PC-3 (cell line): Measurements from ENCODE around the gene FZD8.

ENCODE experiments used
- EZH2 ChIP-seq: fragments of 300-600 bp; sonication (generic); IDR thresholded peaks from one replicate; pipeline ENCODE4 v1.6.1; 2017; ENCODE audit warnings: antibody characterized with exemption, mild to moderate bottlenecking, low read length; ENCODE audit not compliant: unreplicated experiment
- TF ChIP-seq, protein P1 (sequence below): fragments of 300-600 bp; sonication (generic); conservative IDR thresholded peaks from 2 replicates; pipeline ENCODE4 v1.5.1; 2017; ENCODE audit warnings: antibody characterized with exemption, low read depth, mild to moderate bottlenecking, low read length

DNA sequence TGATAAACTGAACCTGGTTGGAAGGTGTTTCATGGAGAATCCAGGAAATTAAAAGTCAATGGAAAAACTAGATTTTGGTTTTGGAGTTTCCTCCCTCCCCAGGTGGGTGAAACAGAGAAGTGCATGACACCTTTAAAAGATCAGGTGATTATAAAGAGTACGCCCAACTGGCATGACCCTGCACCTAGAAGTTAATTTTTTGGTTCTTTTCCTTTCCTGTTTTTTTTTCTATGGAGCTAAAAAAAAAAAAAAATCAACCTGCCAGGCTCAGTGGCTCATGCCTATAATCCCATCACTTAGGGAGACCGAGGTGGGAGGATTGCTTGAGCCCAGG, 29.0 kb downstream of the FZD8 start:
- TF ChIP-seq, protein P1, sequence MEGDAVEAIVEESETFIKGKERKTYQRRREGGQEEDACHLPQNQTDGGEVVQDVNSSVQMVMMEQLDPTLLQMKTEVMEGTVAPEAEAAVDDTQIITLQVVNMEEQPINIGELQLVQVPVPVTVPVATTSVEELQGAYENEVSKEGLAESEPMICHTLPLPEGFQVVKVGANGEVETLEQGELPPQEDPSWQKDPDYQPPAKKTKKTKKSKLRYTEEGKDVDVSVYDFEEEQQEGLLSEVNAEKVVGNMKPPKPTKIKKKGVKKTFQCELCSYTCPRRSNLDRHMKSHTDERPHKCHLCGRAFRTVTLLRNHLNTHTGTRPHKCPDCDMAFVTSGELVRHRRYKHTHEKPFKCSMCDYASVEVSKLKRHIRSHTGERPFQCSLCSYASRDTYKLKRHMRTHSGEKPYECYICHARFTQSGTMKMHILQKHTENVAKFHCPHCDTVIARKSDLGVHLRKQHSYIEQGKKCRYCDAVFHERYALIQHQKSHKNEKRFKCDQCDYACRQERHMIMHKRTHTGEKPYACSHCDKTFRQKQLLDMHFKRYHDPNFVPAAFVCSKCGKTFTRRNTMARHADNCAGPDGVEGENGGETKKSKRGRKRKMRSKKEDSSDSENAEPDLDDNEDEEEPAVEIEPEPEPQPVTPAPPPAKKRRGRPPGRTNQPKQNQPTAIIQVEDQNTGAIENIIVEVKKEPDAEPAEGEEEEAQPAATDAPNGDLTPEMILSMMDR, result no peak
- TF ChIP-seq EZH2, result no peak
